ENCODE measurements around the gene CTNNA1. TPM values are rescaled to one million over a fixed set of nuclear protein-coding genes. Genes with fewer than 3 reads are reported as not detected.

CTNNA1 gene
- total and polyA plus RNA-seq, 2 donors (not counting 3 experiments of a cell fraction or from before 2014, with no cell fraction given): 156 to 394 TPM

DNA sequence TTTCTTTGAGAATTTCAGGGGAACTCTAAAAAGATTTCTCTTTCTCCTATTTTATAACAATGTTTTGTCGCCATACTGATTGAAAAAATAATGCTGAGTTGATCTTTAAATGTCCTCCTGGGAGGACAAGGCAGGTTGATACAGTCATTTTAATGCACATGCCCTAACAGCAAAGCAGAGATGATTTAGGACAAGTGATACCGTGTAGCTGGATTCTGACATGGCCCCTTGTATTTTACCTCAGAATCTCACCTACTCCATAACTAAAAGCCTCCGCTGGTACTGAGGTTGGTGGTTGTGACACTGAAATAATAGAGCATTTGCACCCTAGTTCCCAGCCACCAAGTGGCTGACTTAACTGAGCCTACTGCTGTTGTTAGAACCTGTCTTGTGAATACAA, 122.7 kb downstream of the CTNNA1 start:
- intact Hi-C loops (cut with micrococcal nuclease) (no loop called here), dilution Hi-C loops (cut with MboI; ENCODE audit: extremely low pct_ligation_motif_present, low sequenced_read_pairs) (no loop called here)
- Histone ChIP-seq H3K27ac (ENCODE audit: insufficient read depth, low read depth, low read length) (no peak overlapping the region), H3K9ac (replicated peaks; ENCODE audit: extremely low read depth, insufficient read depth, low read length) (no peak overlapping the region), H3K79me2 (ENCODE audit: control insufficient read depth, insufficient read depth, low read length) (peaks cover 88% of the 10 kb centered on the region), H3K4me2 (ENCODE audit: insufficient read depth, low read length) (no peak overlapping the region), H4K20me1 (replicated peaks; ENCODE audit: control insufficient read depth, extremely low read depth, insufficient read depth, low read length) (peaks cover 15% of the 10 kb centered on the region), H3K27me3 (ENCODE audit: control insufficient read depth in 2 of 2, insufficient read depth in 2 of 2, low read length in 2 of 2) (no peaks in the 10 kb centered on the region), H3K4me3 (replicated peaks in 1 of 3; ENCODE audit: insufficient read depth in 1 of 3, low read depth in 1 of 3, low read length in 3 of 3) (no peak overlapping the region), H3K4me1 (ENCODE audit: control insufficient read depth, extremely low read depth, insufficient read depth, low read length) (peaks cover 19% of the 10 kb centered on the region), H3K9me3 (replicated peaks; ENCODE audit: control insufficient read depth, insufficient read depth, low read length) (no peaks in the 10 kb centered on the region), H2AFZ (ENCODE audit: low read depth, low read length) (no peak overlapping the region), H3K36me3 (ENCODE audit: control insufficient read depth in 2 of 2, extremely low read depth in 1 of 2, insufficient read depth in 2 of 2, low read length in 2 of 2) (no peaks in the 10 kb centered on the region), H3K9me1 (replicated peaks; ENCODE audit: control insufficient read depth, extremely low read depth, insufficient read depth, low read length) (no peaks in the 10 kb centered on the region)
- CTCF ChIA-PET: interaction anchor here (0.7 to 3.4 kb wide), 5 partner anchors 9 to 86 kb away, joined by 3 to 7 read pairs (median 4); no protein-coding TSS in a partner anchor
- DNase-seq (ENCODE audit: low read depth, low spot score) (no peak), FAIRE-seq (no peak)
- no TSS peak for BruUV-seq (replicated peaks)
- POLR2A ChIA-PET: no interaction called here
- TF ChIP-seq GATA2 (IDR thresholded peaks at IDR 0.05; ENCODE audit: insufficient read depth, insufficient read length, low read depth, low read length): no peak
- no peak for TF ChIP-seq POLR2A (IDR thresholded peaks at IDR 0.05; ENCODE audit: low read depth, low read length)
- no peak for TF ChIP-seq MYC (IDR thresholded peaks at IDR 0.05; ENCODE audit: low read depth, low read length)
- TF ChIP-seq, protein P1, sequence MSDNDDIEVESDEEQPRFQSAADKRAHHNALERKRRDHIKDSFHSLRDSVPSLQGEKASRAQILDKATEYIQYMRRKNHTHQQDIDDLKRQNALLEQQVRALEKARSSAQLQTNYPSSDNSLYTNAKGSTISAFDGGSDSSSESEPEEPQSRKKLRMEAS (IDR thresholded peaks at IDR 0.05; ENCODE audit: insufficient read depth, insufficient read length): no peak
- no peak for TF ChIP-seq POLR2AphosphoS5 (IDR thresholded peaks at IDR 0.05; ENCODE audit: insufficient read depth, low read depth, low read length)

DNA sequence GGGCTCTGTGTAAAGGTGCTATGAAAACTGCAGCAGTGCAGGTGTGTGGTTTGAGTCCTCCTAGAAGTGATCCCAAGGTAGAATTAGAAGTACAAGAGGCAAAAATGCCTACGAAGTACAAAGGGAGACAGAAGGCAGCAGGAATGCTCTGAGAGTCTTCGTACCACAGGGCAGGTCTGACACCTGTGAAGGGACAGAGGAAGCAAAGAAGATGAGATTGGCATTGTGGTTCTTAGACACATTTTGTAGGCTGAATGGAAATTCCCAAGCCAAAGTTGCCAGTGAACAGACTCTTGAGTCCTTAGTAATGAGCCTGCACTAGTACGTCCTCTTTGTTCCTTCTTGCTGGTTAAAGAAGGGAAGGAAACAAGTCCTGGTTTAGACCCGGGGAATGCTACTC, 123.6 kb downstream of the CTNNA1 start:
- FAIRE-seq: no peak
- no peak overlapping the region for H3K4me2 ChIP-seq (ENCODE audit: insufficient read depth, low read length)
- DNase-seq (ENCODE audit: low read depth, low spot score): no peak
- no peak overlapping the region for H3K4me3 ChIP-seq (replicated peaks in 1 of 3; ENCODE audit: insufficient read depth in 1 of 3, low read depth in 1 of 3, low read length in 3 of 3)
- ChIA-PET POLR2A (no interaction called here), CTCF (interaction anchor here (3.4 kb wide), 1 partner anchor 32 kb away, joined by 7 read pairs; no protein-coding TSS in a partner anchor)
- no peaks in the 10 kb centered on the region for H3K9me1 ChIP-seq (replicated peaks; ENCODE audit: control insufficient read depth, extremely low read depth, insufficient read depth, low read length)
- peaks cover 17% of the 10 kb centered on the region for H3K4me1 ChIP-seq (ENCODE audit: control insufficient read depth, extremely low read depth, insufficient read depth, low read length)
- no peaks in the 10 kb centered on the region for H3K27me3 ChIP-seq (ENCODE audit: control insufficient read depth in 2 of 2, insufficient read depth in 2 of 2, low read length in 2 of 2)
- BruUV-seq (replicated peaks): no TSS peak
- H3K27ac ChIP-seq (ENCODE audit: insufficient read depth, low read depth, low read length): no peak overlapping the region
- TF ChIP-seq FOS (IDR thresholded peaks at IDR 0.05; ENCODE audit: borderline replicate concordance, insufficient read depth, low read length): no peak
- TF ChIP-seq EZH2 (IDR thresholded peaks at IDR 0.05; ENCODE audit: borderline replicate concordance, low read depth, low read length, severe bottlenecking): no peak
- no peak for TF ChIP-seq GATA2 (IDR thresholded peaks at IDR 0.05; ENCODE audit: insufficient read depth, insufficient read length, low read depth, low read length)
- no peak for TF ChIP-seq POLR2A (IDR thresholded peaks at IDR 0.05; ENCODE audit: low read depth, low read length)
- no peak for TF ChIP-seq MYC (IDR thresholded peaks at IDR 0.05; ENCODE audit: low read depth, low read length)
- TF ChIP-seq, protein P2, sequence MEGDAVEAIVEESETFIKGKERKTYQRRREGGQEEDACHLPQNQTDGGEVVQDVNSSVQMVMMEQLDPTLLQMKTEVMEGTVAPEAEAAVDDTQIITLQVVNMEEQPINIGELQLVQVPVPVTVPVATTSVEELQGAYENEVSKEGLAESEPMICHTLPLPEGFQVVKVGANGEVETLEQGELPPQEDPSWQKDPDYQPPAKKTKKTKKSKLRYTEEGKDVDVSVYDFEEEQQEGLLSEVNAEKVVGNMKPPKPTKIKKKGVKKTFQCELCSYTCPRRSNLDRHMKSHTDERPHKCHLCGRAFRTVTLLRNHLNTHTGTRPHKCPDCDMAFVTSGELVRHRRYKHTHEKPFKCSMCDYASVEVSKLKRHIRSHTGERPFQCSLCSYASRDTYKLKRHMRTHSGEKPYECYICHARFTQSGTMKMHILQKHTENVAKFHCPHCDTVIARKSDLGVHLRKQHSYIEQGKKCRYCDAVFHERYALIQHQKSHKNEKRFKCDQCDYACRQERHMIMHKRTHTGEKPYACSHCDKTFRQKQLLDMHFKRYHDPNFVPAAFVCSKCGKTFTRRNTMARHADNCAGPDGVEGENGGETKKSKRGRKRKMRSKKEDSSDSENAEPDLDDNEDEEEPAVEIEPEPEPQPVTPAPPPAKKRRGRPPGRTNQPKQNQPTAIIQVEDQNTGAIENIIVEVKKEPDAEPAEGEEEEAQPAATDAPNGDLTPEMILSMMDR (IDR thresholded peaks at IDR 0.05; ENCODE audit: extremely low read depth in 1 of 2, insufficient read depth in 1 of 2, low read depth in 1 of 2, low read length in 2 of 2): no peak
- TF ChIP-seq POLR2AphosphoS5 (IDR thresholded peaks at IDR 0.05; ENCODE audit: insufficient read depth, low read depth, low read length): no peak
- TF ChIP-seq, protein P1 (IDR thresholded peaks at IDR 0.05; ENCODE audit: insufficient read depth, insufficient read length): no peak
- TF ChIP-seq JUN (IDR thresholded peaks at IDR 0.05; ENCODE audit: borderline replicate concordance, insufficient read depth, insufficient read length, low read depth): no peak
- dilution Hi-C loops (cut with MboI; ENCODE audit: extremely low pct_ligation_motif_present, low sequenced_read_pairs) (no loop called here), intact Hi-C loops (cut with micrococcal nuclease) (no loop called here)
- no peak overlapping the region for H3K9ac ChIP-seq (replicated peaks; ENCODE audit: extremely low read depth, insufficient read depth, low read length)
- no peak overlapping the region for H2AFZ ChIP-seq (ENCODE audit: low read depth, low read length)
- peaks cover 90% of the 10 kb centered on the region for H3K79me2 ChIP-seq (ENCODE audit: control insufficient read depth, insufficient read depth, low read length)
- no peaks in the 10 kb centered on the region for H3K36me3 ChIP-seq (ENCODE audit: control insufficient read depth in 2 of 2, extremely low read depth in 1 of 2, insufficient read depth in 2 of 2, low read length in 2 of 2)
- peaks cover 17% of the 10 kb centered on the region for H4K20me1 ChIP-seq (replicated peaks; ENCODE audit: control insufficient read depth, extremely low read depth, insufficient read depth, low read length)
- H3K9me3 ChIP-seq (replicated peaks; ENCODE audit: control insufficient read depth, insufficient read depth, low read length): no peaks in the 10 kb centered on the region

Measured in endothelial cell of umbilical vein (primary cell).